Measurements from ENCODE around the gene CISD1.

Gene CISD1

GRCh38 chr10:58278962-58279307 lies 10.0 kb downstream of the CISD1 start:
- Histone ChIP-seq H3K79me2 (ENCODE audit: control insufficient read depth, insufficient read depth, low read length, unreplicated experiment) (peaks cover 25% of the 10 kb centered on the region), H3K4me3 (ENCODE audit: low read depth, low read length) (no peak overlapping the region), H3K36me3 (ENCODE audit: insufficient read depth, low read length) (peaks cover 8% of the 10 kb centered on the region; the same call in 1 of the 2 replicates), H2AFZ (ENCODE audit: low read length, unreplicated experiment) (no peak overlapping the region), H3K27ac (ENCODE audit: low read depth, low read length) (no peak overlapping the region), H3K4me1 (ENCODE audit: control insufficient read depth, insufficient read depth, low read length, unreplicated experiment) (peaks cover 38% of the 10 kb centered on the region), H3K27me3 (ENCODE audit: insufficient read depth, low read length) (no peaks in the 10 kb centered on the region)

GRCh38 chr10:58280477-58280876 lies 11.5 kb downstream of the CISD1 start:
- Histone ChIP-seq H3K4me3 (ENCODE audit: low read depth, low read length) (no peak overlapping the region), H2AFZ (ENCODE audit: low read length, unreplicated experiment) (no peak overlapping the region), H3K27ac (ENCODE audit: low read depth, low read length) (no peak overlapping the region), H3K36me3 (ENCODE audit: insufficient read depth, low read length) (peaks cover 8% of the 10 kb centered on the region; the same call in 1 of the 2 replicates), H3K4me1 (ENCODE audit: control insufficient read depth, insufficient read depth, low read length, unreplicated experiment) (peaks cover 25% of the 10 kb centered on the region), H3K79me2 (ENCODE audit: control insufficient read depth, insufficient read depth, low read length, unreplicated experiment) (peaks cover 14% of the 10 kb centered on the region), H3K27me3 (ENCODE audit: insufficient read depth, low read length) (no peaks in the 10 kb centered on the region)

GRCh38 chr10:58281092-58281752 lies 12.3 kb downstream of the CISD1 start:
- H3K27ac ChIP-seq (ENCODE audit: low read depth, low read length), result no peak overlapping the region; the same call in 1 of the 2 replicates
- no peaks in the 10 kb centered on the region for H3K27me3 ChIP-seq (ENCODE audit: insufficient read depth, low read length)
- no peak overlapping the region for H3K4me3 ChIP-seq (ENCODE audit: low read depth, low read length)
- peaks cover 20% of the 10 kb centered on the region for H3K4me1 ChIP-seq (ENCODE audit: control insufficient read depth, insufficient read depth, low read length, unreplicated experiment)
- no peak overlapping the region for H2AFZ ChIP-seq (ENCODE audit: low read length, unreplicated experiment)
- peaks cover 8% of the 10 kb centered on the region; the same call in 1 of the 2 replicates for H3K36me3 ChIP-seq (ENCODE audit: insufficient read depth, low read length)
- peaks cover 14% of the 10 kb centered on the region for H3K79me2 ChIP-seq (ENCODE audit: control insufficient read depth, insufficient read depth, low read length, unreplicated experiment)

- Histone ChIP-seq H3K27ac (ENCODE audit: low read depth, low read length) (no peak overlapping the region), H3K79me2 (ENCODE audit: control insufficient read depth, insufficient read depth, low read length, unreplicated experiment) (peaks cover 9% of the 10 kb centered on the region)
These were observed 13.7 kb downstream of the CISD1 start for GRCh38 chr10:58282615-58283014.

GRCh38 chr10:58291538-58292174 lies 22.7 kb downstream of the CISD1 start:
- H3K27me3 ChIP-seq (ENCODE audit: insufficient read depth, low read length), result no peaks in the 10 kb centered on the region
- no peaks in the 10 kb centered on the region for H3K36me3 ChIP-seq (ENCODE audit: insufficient read depth, low read length)
- H3K27ac ChIP-seq (ENCODE audit: low read depth, low read length), result no peak overlapping the region
- no peak overlapping the region for H3K4me3 ChIP-seq (ENCODE audit: low read depth, low read length)
- no peaks in the 10 kb centered on the region for H3K4me1 ChIP-seq (ENCODE audit: control insufficient read depth, insufficient read depth, low read length, unreplicated experiment)
- H2AFZ ChIP-seq (ENCODE audit: low read length, unreplicated experiment), result no peak overlapping the region
- no peaks in the 10 kb centered on the region for H3K79me2 ChIP-seq (ENCODE audit: control insufficient read depth, insufficient read depth, low read length, unreplicated experiment)

More at GRCh38 chr10:58282615-58283014, 13.7 kb downstream of the CISD1 start:
- Histone ChIP-seq H3K27me3 (ENCODE audit: insufficient read depth, low read length) (no peaks in the 10 kb centered on the region), H3K4me3 (ENCODE audit: low read depth, low read length) (no peak overlapping the region), H3K36me3 (ENCODE audit: insufficient read depth, low read length) (peaks cover 8% of the 10 kb centered on the region; the same call in 1 of the 2 replicates), H2AFZ (ENCODE audit: low read length, unreplicated experiment) (no peak overlapping the region), H3K4me1 (ENCODE audit: control insufficient read depth, insufficient read depth, low read length, unreplicated experiment) (peaks cover 20% of the 10 kb centered on the region)

- Histone ChIP-seq H3K27me3 (ENCODE audit: insufficient read depth, low read length) (no peaks in the 10 kb centered on the region), H2AFZ (ENCODE audit: low read length, unreplicated experiment) (no peak overlapping the region), H3K27ac (ENCODE audit: low read depth, low read length) (no peak overlapping the region), H3K4me3 (ENCODE audit: low read depth, low read length) (no peak overlapping the region), H3K79me2 (ENCODE audit: control insufficient read depth, insufficient read depth, low read length, unreplicated experiment) (no peaks in the 10 kb centered on the region), H3K36me3 (ENCODE audit: insufficient read depth, low read length) (no peaks in the 10 kb centered on the region), H3K4me1 (ENCODE audit: control insufficient read depth, insufficient read depth, low read length, unreplicated experiment) (no peaks in the 10 kb centered on the region)
These were observed 25.0 kb downstream of the CISD1 start for GRCh38 chr10:58293989-58294388.

- Histone ChIP-seq H3K27me3 (ENCODE audit: insufficient read depth, low read length) (peaks cover 20% of the 10 kb centered on the region), H3K4me1 (ENCODE audit: control insufficient read depth, insufficient read depth, low read length, unreplicated experiment) (no peaks in the 10 kb centered on the region), H2AFZ (ENCODE audit: low read length, unreplicated experiment) (no peak overlapping the region), H3K79me2 (ENCODE audit: control insufficient read depth, insufficient read depth, low read length, unreplicated experiment) (no peaks in the 10 kb centered on the region), H3K27ac (ENCODE audit: low read depth, low read length) (no peak overlapping the region), H3K4me3 (ENCODE audit: low read depth, low read length) (no peak overlapping the region), H3K36me3 (ENCODE audit: insufficient read depth, low read length) (no peaks in the 10 kb centered on the region)
These were observed 30.6 kb downstream of the CISD1 start for GRCh38 chr10:58299580-58299979.

- no peak overlapping the region for H2AFZ ChIP-seq (ENCODE audit: low read length, unreplicated experiment)
- no peaks in the 10 kb centered on the region for H3K4me1 ChIP-seq (ENCODE audit: control insufficient read depth, insufficient read depth, low read length, unreplicated experiment)
- H3K27ac ChIP-seq (ENCODE audit: low read depth, low read length), result no peak overlapping the region
- peaks cover 23% of the 10 kb centered on the region for H3K27me3 ChIP-seq (ENCODE audit: insufficient read depth, low read length)
- H3K4me3 ChIP-seq (ENCODE audit: low read depth, low read length), result no peak overlapping the region
- H3K79me2 ChIP-seq (ENCODE audit: control insufficient read depth, insufficient read depth, low read length, unreplicated experiment), result no peaks in the 10 kb centered on the region
- no peaks in the 10 kb centered on the region for H3K36me3 ChIP-seq (ENCODE audit: insufficient read depth, low read length)
These were observed 31.7 kb downstream of the CISD1 start for GRCh38 chr10:58300676-58301075.

- no peaks in the 10 kb centered on the region for H3K4me1 ChIP-seq (ENCODE audit: control insufficient read depth, insufficient read depth, low read length, unreplicated experiment)
- peaks cover 35% of the 10 kb centered on the region for H3K27me3 ChIP-seq (ENCODE audit: insufficient read depth, low read length)
- H3K4me3 ChIP-seq (ENCODE audit: low read depth, low read length), result no peak overlapping the region
- H2AFZ ChIP-seq (ENCODE audit: low read length, unreplicated experiment), result no peak overlapping the region
- H3K27ac ChIP-seq (ENCODE audit: low read depth, low read length), result no peak overlapping the region
- H3K36me3 ChIP-seq (ENCODE audit: insufficient read depth, low read length), result no peaks in the 10 kb centered on the region
- no peaks in the 10 kb centered on the region for H3K79me2 ChIP-seq (ENCODE audit: control insufficient read depth, insufficient read depth, low read length, unreplicated experiment)
These were observed 33.3 kb downstream of the CISD1 start for GRCh38 chr10:58302254-58302653.

- H3K4me3 ChIP-seq (ENCODE audit: low read depth, low read length), result no peak overlapping the region
- H3K4me1 ChIP-seq (ENCODE audit: control insufficient read depth, insufficient read depth, low read length, unreplicated experiment), result no peaks in the 10 kb centered on the region
- no peak overlapping the region for H2AFZ ChIP-seq (ENCODE audit: low read length, unreplicated experiment)
- H3K27ac ChIP-seq (ENCODE audit: low read depth, low read length), result no peak overlapping the region
- no peaks in the 10 kb centered on the region for H3K79me2 ChIP-seq (ENCODE audit: control insufficient read depth, insufficient read depth, low read length, unreplicated experiment)
- H3K27me3 ChIP-seq (ENCODE audit: insufficient read depth, low read length), result peaks cover 42% of the 10 kb centered on the region
- H3K36me3 ChIP-seq (ENCODE audit: insufficient read depth, low read length), result no peaks in the 10 kb centered on the region
These were observed 35.2 kb downstream of the CISD1 start for GRCh38 chr10:58304099-58304633.

GRCh38 chr10:58305821-58306220 lies 36.9 kb downstream of the CISD1 start:
- Histone ChIP-seq H3K36me3 (ENCODE audit: insufficient read depth, low read length) (no peaks in the 10 kb centered on the region), H3K27ac (ENCODE audit: low read depth, low read length) (no peak overlapping the region), H3K4me1 (ENCODE audit: control insufficient read depth, insufficient read depth, low read length, unreplicated experiment) (no peaks in the 10 kb centered on the region), H3K4me3 (ENCODE audit: low read depth, low read length) (no peak overlapping the region), H2AFZ (ENCODE audit: low read length, unreplicated experiment) (no peak overlapping the region), H3K79me2 (ENCODE audit: control insufficient read depth, insufficient read depth, low read length, unreplicated experiment) (no peaks in the 10 kb centered on the region), H3K27me3 (ENCODE audit: insufficient read depth, low read length) (peaks cover 40% of the 10 kb centered on the region)

All from ACC112 (cell line).